ENCODE data around the gene SOCS3. TPM values are rescaled to one million over a fixed set of nuclear protein-coding genes. Genes with fewer than 3 reads are reported as not detected.

SOCS3 gene
- total RNA-seq, 2 donors from 2014 or later: 10.6 to 59.6 TPM

DNA sequence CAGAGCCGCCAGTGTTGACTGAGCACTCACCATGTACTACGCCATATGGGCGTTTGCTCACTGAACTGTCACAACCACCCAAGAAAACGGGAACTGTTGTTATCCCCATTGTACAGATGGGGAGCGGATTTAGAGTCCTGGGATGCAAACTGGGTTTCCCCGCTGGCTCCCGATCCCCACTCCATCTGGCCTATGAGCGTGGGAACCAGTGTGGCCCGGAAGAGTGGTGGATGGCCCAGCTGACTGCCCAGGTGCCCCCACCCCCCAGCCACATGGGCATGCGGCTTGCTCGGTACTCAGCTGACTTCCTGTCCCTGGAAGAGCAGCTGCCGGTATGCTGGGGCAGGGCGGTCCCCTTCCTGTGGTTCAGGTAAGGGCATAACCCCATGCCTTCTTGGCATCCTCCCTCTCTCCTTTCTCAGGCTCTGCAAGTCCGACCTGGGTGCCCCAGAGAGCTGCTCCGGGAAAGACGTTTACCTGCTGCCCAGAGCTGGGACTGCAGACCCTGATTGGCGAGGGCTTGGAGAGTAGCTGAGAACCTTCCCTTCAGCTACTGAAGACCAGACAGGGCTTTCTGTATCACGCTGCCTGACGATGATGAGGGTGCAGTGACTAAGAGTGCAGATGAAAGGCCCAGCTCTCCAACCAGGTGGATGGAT is 16.2 kb downstream of the SOCS3 start:
- WGBS: 90% methylated on average over 19 of the region's 19 CpGs
- no peak for TF ChIP-seq POLR2A (IDR thresholded peaks at IDR 0.05)
- no peak for TF ChIP-seq CTCF (IDR thresholded peaks at IDR 0.05)
- TF ChIP-seq POLR2AphosphoS5 (IDR thresholded peaks at IDR 0.05): no peak
- Histone ChIP-seq H3K36me3 (no peaks in the 10 kb centered on the region), H3K9me3 (no peaks in the 10 kb centered on the region), H3K27ac (peak overlapping the region; percentile 64 to 73), H3K4me1 (replicated peaks) (peaks cover 3% of the 10 kb centered on the region), H3K27me3 (replicated peaks; ENCODE audit: insufficient read depth) (no peaks in the 10 kb centered on the region), H3K4me3 (no peak overlapping the region)
- intact Hi-C loops (cut with DNase I): no loop called here
- no peak for DNase-seq (ENCODE audit: low spot score)

DNA sequence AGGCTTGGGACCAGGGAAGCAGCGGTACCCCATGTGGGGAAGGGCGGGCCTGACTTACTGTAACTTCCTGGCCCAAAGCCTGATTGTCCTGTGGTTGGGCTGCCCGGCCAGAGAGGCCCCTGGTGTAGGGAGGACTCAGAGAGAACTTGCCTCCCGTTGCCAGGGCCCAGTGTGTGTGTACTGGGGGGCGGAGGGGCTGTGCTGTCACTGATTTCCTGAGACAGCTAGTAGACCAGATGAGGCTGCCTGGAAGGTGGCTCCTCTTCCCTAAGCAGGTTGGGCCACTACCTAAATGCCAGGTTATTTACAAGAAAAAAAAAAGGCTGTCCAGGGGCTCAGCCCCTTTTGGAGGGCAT is 16.7 kb downstream of the SOCS3 start:
- intact Hi-C loops (cut with DNase I): no loop called here
- Histone ChIP-seq H3K9me3 (no peaks in the 10 kb centered on the region), H3K36me3 (no peaks in the 10 kb centered on the region), H3K4me3 (no peak overlapping the region), H3K27me3 (replicated peaks; ENCODE audit: insufficient read depth) (no peaks in the 10 kb centered on the region), H3K4me1 (replicated peaks) (peaks cover 3% of the 10 kb centered on the region), H3K27ac (peak overlapping the region; percentile 64 to 73)
- no peak for DNase-seq (ENCODE audit: low spot score)
- TF ChIP-seq CTCF (IDR thresholded peaks at IDR 0.05) (no peak), POLR2A (IDR thresholded peaks at IDR 0.05) (no peak), POLR2AphosphoS5 (IDR thresholded peaks at IDR 0.05) (no peak)
- WGBS: 21% methylated on average over 5 of the region's 5 CpGs

DNA sequence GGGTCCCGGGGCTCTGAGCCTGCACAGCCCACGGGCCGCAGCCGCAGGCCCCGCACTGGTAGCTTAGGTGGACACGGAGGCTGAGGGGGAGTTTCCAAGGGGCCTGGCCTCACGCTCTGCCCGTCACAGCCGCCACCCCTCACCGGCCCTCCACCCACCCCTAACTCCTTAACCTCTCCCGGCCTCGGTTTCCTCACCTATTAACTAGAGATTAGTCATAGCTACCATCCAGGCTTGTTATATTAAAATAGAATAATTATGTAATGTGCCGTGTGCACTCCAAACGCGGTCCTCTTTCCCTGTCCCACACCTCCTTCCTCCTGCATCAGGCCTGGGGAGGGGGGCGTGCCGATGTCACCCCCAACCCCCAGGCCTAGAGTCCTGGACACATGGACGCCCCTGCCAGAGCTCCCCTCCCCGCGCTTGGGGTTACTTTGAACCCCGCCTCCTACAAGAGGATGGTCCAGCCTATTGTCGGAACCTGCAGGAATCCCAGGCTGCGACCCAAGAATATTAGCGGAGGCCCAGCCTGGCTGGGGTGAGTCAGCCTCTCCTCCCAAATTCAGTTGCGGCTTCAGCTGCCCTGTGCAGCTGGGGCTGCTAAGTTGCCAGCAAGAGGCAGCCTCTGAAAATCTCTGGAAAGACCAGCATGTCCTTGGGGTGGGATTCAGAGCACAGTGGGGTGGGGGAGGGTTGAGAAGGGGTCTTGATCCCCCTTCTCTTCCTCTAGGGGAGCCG is 17.3 kb downstream of the SOCS3 start:
- no peak for DNase-seq (ENCODE audit: low spot score)
- Histone ChIP-seq H3K27me3 (replicated peaks; ENCODE audit: insufficient read depth) (no peaks in the 10 kb centered on the region), H3K4me1 (replicated peaks) (peaks cover 3% of the 10 kb centered on the region), H3K36me3 (no peaks in the 10 kb centered on the region), H3K27ac (peak overlapping the region; percentile 64 to 73), H3K9me3 (no peaks in the 10 kb centered on the region), H3K4me3 (peak overlapping the region; percentile 22 to 28)
- intact Hi-C loops (cut with DNase I): no loop called here
- 36% methylated on average over 26 of the region's 26 CpGs for WGBS
- no peak for TF ChIP-seq POLR2A (IDR thresholded peaks at IDR 0.05)
- no peak for TF ChIP-seq POLR2AphosphoS5 (IDR thresholded peaks at IDR 0.05)
- no peak for TF ChIP-seq CTCF (IDR thresholded peaks at IDR 0.05)

DNA sequence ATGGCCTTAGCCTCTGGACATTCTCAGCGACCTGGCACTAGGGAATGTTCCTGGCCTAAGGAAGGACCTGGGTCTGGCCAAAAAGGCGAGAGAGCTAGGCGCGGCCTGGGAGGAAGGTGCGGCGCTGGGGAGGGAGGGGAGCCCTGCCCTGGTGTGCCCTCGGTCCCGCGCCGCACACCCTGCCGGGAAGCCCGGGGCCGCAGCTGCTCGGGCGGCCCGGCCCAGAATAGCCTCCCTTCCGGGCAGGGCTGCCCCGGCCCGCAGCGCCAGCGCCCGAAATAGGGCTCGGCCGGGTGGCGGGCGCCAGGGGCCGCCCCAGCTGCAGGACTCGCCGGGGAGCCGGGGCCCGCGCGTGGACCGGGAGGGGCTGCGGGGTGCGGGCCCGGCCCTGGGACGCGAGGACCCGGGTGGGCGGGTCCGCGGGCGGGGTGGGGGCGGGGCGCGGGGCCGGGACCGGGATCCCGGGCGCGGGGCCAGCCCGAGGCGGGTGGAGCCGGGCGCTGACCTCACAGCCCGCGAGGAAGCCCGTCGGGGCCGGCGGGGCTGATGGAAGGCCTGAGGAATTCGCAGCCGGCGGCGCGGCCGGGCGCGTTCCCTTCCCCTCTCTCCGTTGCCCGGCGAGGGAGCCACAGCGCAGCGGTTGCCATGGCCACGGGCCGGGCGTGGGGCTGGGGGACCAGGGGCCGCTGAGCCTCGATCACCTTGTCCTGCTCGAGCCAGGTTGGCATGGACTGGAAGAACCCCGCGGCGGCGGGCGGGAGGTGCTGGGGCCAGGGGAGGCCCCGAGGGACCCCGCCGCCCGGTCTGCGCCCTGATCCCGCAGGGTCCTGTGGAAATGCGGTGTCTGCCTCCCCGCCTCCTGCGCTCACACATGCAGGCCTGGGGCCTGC is 18.1 kb downstream of the SOCS3 start:
- WGBS: 2% methylated on average over 36 of the region's 95 CpGs
- TF ChIP-seq CTCF (IDR thresholded peaks at IDR 0.05): peak in 1 of 4 experiments; percentile 25
- TF ChIP-seq POLR2AphosphoS5 (IDR thresholded peaks at IDR 0.05): no peak
- peak; percentile 50 for TF ChIP-seq POLR2A (IDR thresholded peaks at IDR 0.05)
- Histone ChIP-seq H3K27ac (peak overlapping the region; percentile 64 to 73), H3K4me1 (replicated peaks) (peaks cover 3% of the 10 kb centered on the region), H3K9me3 (no peaks in the 10 kb centered on the region), H3K36me3 (no peaks in the 10 kb centered on the region), H3K27me3 (replicated peaks; ENCODE audit: insufficient read depth) (no peaks in the 10 kb centered on the region), H3K4me3 (peak overlapping the region; percentile 22 to 28)
- peak; percentile 47 for DNase-seq (ENCODE audit: low spot score)
- intact Hi-C loops (cut with DNase I): no loop called here

Data from prostate gland (tissue), 2 donors.